Stimulated activated CD4-positive, alpha-beta T cell treated with anti-CD3 and anti-CD28 coated beads, TNF-alpha, amount 100 ng/mL, for 1 hour (primary cell): ENCODE data around the gene AFDN.

Source experiments
- DNase-seq, 3 donors: peaks; one replicate each; pipeline ENCODE4 v3.0.0-alpha.2; 2020; ENCODE audit warnings: low read depth in 3 of 3, low spot score in 1 of 3

AFDN gene

DNA sequence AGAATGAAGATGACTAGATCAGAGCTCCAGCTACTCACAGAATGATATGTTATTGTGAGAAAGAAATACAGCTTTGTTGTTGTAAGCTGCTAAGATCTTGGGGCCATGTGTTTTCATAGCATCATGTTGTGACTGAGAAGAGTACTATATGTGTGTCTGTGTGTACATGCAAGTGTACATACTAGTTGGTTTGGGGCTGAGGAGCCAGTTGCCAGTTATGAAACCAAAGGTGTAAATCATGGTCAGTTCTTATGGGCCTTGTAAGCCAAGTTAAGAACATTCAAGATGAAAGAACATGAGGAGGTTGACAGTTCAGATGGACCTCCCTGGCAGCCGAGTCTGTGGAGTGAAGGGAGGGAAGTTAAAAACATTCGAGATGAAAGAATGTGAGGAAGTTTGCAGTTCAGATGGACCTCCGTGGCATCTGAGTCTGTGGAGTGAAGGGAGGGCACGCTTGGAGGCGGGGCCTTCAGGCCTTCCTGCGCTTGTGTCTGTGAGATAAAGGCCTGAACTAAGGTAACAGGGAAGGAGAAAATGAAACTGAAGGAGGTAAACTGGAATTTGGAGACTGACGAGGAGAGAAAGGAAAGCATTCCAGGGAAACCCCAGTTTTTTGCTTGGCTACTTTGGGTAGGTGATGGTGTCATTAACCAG lies 13.9 kb downstream of the AFDN start:
- DNase-seq, result no peak

GRCh38 chr6:167841981-167842380 lies 15.3 kb downstream of the AFDN start:
- DNase-seq, result no peak

DNA sequence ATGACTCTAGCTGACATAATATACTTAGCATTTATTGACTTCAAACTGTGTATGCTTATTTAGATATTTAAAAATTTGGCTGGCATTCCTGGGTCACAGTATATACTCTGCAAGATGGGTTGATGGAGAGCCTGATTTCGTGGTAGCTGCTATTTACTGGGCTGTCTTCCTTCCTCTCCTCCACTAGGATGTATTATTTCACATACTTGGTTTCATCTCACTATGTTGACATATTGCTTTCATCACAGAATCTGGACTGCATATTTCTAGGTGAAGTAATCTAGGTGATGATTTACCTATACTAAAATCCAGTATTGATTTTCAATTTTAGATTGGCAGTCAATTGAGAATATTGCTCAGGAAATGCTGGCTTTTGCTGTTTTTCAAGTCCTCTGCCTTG lies 15.7 kb downstream of the AFDN start:
- no peak for DNase-seq

DNA sequence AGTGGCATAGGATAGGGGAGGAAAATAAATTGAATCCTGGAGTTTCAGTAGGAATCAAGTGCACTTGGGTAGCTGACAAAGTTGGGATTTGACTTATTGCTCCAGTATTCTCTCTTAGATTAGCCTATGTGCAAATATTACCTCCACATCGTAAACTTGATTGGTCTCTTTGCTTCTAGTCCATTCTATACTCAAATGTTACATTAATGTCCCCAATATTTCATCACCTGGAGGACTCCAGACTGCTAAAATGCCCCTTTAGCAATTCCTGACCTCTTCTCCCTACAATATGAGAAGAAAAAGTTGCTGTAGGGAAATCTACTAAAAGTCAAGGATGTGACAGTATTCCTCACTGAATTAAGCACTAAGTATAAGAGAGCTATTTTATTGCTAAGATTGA lies 16.3 kb downstream of the AFDN start:
- DNase-seq, result no peak

DNA sequence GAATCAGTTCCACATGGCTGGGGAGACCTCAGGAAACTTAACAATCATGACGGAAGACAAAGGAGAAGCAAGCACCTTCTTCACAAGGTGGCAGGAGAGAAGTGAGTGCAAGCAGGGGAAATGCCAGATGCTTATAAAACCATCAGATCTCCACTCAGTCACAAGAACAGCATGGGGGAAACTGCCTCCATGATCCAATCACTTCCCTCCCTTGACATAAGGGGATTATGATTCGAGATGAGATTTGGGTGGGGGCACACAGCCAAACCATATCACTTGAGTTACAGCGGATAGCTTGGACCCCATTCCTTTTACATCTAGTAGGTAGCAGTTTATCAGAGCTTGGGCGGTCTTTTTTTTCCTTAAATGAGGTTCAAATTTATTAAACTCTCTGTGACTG lies 19.1 kb downstream of the AFDN start:
- DNase-seq, result no peak

DNA sequence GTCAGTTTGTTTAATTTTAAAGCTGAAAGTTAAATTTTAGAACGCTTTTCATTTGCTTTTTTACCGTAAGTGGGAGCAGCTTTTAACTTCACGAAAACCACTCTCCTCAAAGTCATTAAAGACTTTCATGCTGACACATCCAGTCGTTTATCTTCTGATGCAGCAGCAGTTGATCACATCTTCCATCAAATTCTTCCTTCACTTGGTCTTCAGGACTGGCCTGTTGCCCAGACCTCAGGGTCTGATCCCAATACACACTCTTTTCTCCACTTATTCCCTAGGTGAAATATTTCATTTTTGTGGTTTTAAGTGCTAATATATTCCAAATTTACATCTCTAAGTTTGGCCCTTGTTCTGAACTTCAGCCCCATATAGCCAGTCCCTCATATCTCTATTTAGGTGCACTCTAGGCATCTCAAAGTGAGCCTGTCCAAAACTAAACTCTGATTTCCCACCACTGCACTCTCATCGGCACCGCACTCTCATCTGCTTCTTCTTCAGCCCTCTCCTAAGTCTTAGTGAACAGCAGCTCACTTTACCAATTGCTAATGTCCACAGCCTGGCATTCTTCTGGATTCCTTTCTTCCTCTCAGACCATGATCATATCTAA lies 20.4 kb downstream of the AFDN start:
- no peak for DNase-seq

DNA sequence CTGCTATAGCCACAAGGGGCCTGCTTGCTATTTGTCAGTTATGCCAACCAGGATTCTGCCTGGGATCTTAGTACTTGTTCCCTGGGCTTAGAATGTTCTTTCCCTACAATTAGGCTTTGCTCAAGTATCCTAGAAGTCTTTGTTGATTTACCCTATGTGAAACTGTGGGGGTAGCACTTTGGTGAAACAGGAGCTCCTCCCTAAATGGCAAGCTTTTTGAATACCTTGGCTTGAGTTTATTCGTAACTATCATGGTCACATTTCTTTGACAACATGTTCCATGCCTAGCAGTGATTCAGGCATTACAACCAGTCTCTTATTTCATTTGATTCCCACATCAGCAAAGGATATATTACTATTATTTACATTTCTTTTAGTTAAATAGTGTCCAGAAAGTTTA lies 21.2 kb downstream of the AFDN start:
- no peak for DNase-seq

GRCh38 chr6:167848783-167849182 lies 22.1 kb downstream of the AFDN start:
- no peak for DNase-seq

GRCh38 chr6:167849846-167850459 lies 23.2 kb downstream of the AFDN start:
- no peak for DNase-seq

DNA sequence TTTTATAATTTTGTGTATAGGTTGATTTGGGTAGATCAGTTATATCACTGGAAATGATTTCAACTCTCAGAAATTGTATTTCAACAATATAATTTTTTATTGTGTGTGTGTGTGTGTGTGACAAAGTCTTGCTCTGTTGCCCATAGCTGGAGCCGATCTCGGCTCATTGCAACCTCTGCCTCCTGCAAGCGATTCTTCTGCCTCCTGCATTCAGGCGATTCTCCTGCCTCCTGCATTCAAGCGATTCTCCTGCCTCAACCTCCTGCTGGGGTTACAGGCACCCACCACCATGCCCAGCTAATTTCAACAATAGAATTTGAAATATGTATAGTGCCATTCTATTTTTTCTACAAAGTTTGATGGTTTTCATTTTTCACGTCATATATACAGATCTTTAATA lies 24.1 kb downstream of the AFDN start:
- no peak for DNase-seq

GRCh38 chr6:167851370-167851952 lies 24.8 kb downstream of the AFDN start:
- no peak for DNase-seq

- DNase-seq, result no peak
Observed at GRCh38 chr6:167855825-167856425, 29.2 kb downstream of the AFDN start.

- no peak for DNase-seq
Observed at GRCh38 chr6:167856474-167856873, 29.8 kb downstream of the AFDN start.

GRCh38 chr6:167856999-167857660 lies 30.4 kb downstream of the AFDN start:
- no peak for DNase-seq

- no peak for DNase-seq
Observed at GRCh38 chr6:167858086-167858591, 31.4 kb downstream of the AFDN start.

- DNase-seq, result no peak
Observed at GRCh38 chr6:167858842-167859664, 32.3 kb downstream of the AFDN start.

- no peak for DNase-seq
Observed at GRCh38 chr6:167860550-167861226, 34.0 kb downstream of the AFDN start.

DNA sequence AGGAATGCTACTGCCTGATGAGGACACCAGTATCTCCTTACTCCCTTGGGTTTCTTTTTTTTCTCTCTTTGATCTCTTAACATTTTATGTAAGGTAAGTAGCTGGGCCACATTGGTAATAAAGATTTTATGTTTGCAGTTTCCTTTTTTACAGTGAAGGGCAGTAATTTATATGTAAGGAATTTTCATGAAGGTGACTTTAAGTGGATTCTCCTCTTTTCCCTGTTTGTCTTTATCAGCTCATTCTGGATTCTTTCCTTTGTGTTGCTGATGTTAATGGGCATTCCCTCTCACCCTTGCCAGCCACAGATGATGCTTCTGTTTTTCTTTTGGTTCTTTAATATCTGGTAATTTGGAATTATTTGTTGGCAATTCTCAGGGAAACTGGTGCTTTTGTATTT lies 34.7 kb downstream of the AFDN start:
- no peak for DNase-seq

DNA sequence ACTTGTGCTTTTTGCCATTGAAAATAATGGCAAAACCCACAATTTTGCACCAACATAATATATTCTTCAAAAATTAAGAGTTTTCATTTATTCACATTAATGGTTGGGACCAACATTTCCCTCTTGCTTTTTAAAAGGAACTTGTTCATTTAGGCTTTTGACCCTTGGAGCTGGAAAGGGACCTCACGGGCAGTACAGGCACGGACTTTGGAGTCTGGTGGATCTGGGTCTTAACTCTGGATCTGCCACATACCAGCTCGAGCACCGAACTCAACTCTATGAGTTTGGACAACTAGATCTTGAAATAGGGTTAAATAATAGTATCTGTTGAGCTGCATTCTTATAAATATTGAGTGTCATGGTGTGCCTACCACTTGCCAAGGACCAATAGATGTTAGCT lies 37.2 kb downstream of the AFDN start:
- no peak for DNase-seq

DNA sequence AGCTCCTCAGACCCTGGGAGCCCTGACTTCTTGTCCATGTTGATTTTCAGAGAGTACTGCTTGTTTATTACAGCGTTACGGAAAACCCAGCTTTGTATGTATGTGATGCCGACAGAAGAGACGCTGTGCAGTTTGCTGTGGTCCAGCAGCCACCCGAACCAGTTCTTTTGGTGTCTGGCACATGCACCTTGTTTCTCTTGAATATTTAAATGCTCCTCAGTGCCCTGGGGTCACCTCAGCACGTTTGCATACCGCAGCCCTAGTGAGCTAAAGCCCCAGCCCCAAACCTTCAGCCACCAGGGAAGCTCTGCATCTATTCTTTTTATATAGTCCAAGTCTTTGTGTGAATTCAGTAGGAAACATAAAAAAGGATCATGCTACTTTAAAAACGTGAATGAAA lies 39.9 kb downstream of the AFDN start:
- no peak for DNase-seq
